IPS-18a (cell line): ENCODE results near the gene PLXNA2.

ENCODE experiments used
- H3K27ac ChIP-seq: one replicate; pipeline ENCODE4 v1.5.1; 2013; ENCODE audit warnings: low read length
- H3K27me3 ChIP-seq: one replicate; pipeline ENCODE4 v1.6.1; 2013; ENCODE audit warnings: mild to moderate bottlenecking, low read length; ENCODE audit not compliant: control insufficient read depth, insufficient read depth
- H3K36me3 ChIP-seq: one replicate; pipeline ENCODE4 v1.6.1; 2013; ENCODE audit warnings: low read depth, low read length; ENCODE audit not compliant: control insufficient read depth
- H3K4me1 ChIP-seq: one replicate; pipeline ENCODE4 v1.6.1; 2013; ENCODE audit warnings: low read depth, low read length; ENCODE audit not compliant: control insufficient read depth
- H3K4me3 ChIP-seq: one replicate; pipeline ENCODE4 v1.5.1; 2013; ENCODE audit warnings: low read length
- H3K9ac ChIP-seq: one replicate; pipeline ENCODE4 v1.6.1; 2013; ENCODE audit warnings: mild to moderate bottlenecking, low read length, moderate library complexity
- H3K9me3 ChIP-seq: one replicate; pipeline ENCODE4 v1.6.1; 2013; ENCODE audit warnings: low read depth, low read length; ENCODE audit not compliant: control insufficient read depth

Gene PLXNA2

DNA sequence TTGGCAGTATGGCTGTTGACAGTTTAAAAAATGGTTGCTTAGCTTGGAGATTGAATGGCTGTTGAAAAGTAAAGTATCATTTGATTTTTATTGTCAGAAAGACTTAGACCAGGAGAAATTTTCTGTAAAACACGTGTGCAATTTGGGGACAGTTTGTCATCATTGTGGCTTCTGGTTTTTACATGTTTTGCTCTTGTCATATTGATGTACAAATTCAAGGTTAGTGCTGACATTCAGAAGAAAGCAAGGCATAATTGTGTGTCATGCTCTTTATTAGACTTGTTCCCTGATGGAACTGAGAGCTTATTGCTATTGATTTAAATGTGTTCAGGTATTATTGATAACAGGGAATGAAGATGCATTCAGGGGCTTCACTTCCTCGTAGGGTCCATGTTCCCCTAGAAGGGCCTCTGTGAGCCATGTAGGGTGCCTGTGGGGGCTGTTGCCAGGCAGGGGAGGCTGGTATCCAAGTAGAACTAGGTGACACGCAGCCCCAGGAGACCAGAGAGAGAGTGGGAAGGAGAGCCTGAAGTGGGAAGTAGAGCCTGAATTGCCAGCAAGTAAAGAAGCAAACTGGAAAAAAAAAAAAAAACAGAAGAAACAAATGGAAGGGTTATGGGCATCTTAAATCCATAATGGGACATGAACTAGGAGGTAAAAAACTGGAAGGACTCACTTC, 32.7 kb upstream of the PLXNA2 start:
- H3K9ac ChIP-seq = no peak overlapping the region
- H3K36me3 ChIP-seq = no peaks in the 10 kb centered on the region
- no peak overlapping the region for H3K27ac ChIP-seq
- H3K4me1 ChIP-seq = peaks cover 18% of the 10 kb centered on the region
- no peaks in the 10 kb centered on the region for H3K27me3 ChIP-seq
- H3K4me3 ChIP-seq = no peak overlapping the region
- H3K9me3 ChIP-seq = no peaks in the 10 kb centered on the region

DNA sequence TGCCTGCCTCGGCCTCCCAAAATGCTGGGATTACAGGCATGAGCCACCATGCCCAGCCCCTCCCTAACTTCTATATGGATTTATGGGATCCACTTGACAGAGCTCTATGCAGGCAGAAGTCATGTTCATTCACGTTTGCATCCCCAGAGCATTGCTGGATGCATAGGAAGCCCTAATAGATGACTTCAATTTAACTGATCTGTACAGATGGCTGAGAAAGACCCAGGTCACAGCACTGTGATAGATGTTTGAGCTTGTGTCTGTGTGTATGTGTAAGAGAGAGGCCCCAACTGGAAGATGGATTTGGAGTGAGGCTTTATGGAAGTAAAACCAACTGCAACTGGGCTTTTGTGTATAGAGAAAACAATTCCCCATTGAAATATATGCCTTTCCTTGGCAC, 30.9 kb upstream of the PLXNA2 start:
- Histone ChIP-seq H3K9ac (no peak overlapping the region), H3K4me1 (peaks cover 27% of the 10 kb centered on the region), H3K27ac (no peak overlapping the region), H3K9me3 (no peaks in the 10 kb centered on the region), H3K36me3 (no peaks in the 10 kb centered on the region), H3K27me3 (no peaks in the 10 kb centered on the region), H3K4me3 (no peak overlapping the region)

DNA sequence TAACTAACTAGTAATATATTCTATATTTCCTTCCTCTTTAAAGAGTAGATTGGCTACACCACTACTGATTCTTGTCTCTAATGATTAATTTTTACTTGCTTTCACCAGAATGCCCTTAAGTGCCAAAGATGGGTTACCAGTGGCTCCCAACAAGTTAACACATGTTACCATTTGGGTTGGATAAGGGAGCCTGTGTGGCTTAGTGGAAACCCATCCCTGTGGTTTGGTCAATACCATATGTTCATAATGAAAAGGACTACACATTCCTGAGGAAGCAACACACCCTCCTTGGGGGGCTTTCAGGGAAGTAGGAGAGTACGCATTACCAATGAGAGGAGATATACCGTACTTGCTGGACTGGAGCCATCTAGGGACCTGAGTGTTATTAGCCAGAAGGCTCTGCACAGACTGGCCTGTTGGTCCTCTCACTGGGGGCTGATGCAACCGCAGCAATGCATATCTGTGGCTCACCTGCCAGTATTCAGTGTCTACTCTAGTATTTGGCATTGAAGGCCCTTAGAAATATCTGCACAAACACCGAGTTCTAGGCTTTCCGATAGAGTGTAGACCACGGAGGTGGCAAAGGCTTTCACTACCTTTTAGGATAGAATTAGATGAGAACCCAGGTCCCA, 29.3 kb upstream of the PLXNA2 start:
- peaks cover 4% of the 10 kb centered on the region for H3K27me3 ChIP-seq
- H3K27ac ChIP-seq = no peak overlapping the region

DNA sequence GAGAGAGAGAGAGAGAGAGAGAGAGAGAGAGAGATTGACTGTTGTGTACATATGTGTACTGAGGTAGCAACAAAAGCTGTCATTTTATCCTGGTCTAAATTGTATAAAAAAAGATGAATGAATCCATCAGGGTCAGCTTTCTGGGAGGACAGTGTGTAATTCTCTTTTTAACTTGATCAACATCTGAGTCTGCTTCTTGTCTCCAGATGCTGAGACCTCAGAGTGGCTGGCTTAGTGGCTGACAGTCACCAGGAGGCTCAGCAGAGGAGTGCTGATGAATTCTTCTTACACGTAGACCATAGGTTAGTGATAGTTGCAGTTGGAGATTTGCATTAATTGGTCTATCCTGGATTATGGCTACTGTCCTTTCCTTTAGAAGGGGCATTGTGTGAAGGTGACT, 28.5 kb upstream of the PLXNA2 start:
- H3K9me3 ChIP-seq = no peaks in the 10 kb centered on the region
- H3K9ac ChIP-seq = no peak overlapping the region
- H3K36me3 ChIP-seq = no peaks in the 10 kb centered on the region
- peaks cover 18% of the 10 kb centered on the region for H3K4me1 ChIP-seq
- no peak overlapping the region for H3K4me3 ChIP-seq
- peaks cover 4% of the 10 kb centered on the region for H3K27me3 ChIP-seq
- H3K27ac ChIP-seq = no peak overlapping the region

More for the DNA sequence above, 29.3 kb upstream of the PLXNA2 start:
- Histone ChIP-seq H3K4me3 (no peak overlapping the region), H3K36me3 (no peaks in the 10 kb centered on the region), H3K4me1 (peaks cover 18% of the 10 kb centered on the region), H3K9me3 (no peaks in the 10 kb centered on the region), H3K9ac (no peak overlapping the region)

DNA sequence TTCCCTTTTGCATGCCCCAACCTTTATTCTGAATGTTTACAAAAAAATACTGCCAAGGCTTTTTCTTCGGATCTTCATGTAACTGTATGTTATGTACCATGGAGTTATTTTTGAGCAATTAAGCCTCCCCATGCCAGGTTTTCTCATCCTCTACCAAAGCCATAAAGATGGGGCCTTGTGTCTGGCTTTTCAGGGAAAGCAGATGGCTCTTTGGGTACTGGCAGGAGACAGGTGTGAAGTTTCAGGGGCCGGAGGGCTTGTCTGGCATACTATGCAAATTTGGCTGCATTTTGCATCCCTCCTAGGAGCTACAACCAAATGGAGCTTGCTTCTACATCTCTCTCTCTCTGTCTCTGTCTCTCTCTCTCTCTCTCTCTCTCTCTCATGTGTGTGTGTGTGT, 28.1 kb upstream of the PLXNA2 start:
- Histone ChIP-seq H3K27me3 (peaks cover 4% of the 10 kb centered on the region), H3K4me1 (peaks cover 21% of the 10 kb centered on the region), H3K4me3 (no peak overlapping the region), H3K27ac (no peak overlapping the region), H3K36me3 (no peaks in the 10 kb centered on the region), H3K9me3 (no peaks in the 10 kb centered on the region), H3K9ac (no peak overlapping the region)

DNA sequence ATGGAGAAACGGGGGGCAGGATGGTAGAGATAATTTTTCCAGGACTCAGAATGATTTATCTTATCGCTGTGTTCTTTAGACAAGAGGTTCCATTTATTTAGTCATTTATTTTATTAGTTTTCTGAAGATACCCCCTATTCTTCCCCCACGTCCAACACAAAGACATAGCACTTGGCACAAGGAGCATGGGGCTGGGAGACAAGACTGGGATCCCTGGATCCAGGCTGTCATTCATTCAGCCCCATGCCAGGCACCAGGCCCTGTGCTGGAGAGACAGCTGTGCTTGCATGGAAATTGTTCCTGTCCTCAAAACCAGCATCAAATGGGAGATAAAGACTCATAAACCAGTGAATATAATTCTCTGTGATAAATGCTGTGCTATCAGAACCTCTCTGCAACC, 27.1 kb upstream of the PLXNA2 start:
- H3K9me3 ChIP-seq = no peaks in the 10 kb centered on the region
- peaks cover 4% of the 10 kb centered on the region for H3K27me3 ChIP-seq
- no peak overlapping the region for H3K9ac ChIP-seq
- peaks cover 21% of the 10 kb centered on the region for H3K4me1 ChIP-seq
- H3K36me3 ChIP-seq = no peaks in the 10 kb centered on the region
- no peak overlapping the region for H3K4me3 ChIP-seq
- no peak overlapping the region for H3K27ac ChIP-seq

DNA sequence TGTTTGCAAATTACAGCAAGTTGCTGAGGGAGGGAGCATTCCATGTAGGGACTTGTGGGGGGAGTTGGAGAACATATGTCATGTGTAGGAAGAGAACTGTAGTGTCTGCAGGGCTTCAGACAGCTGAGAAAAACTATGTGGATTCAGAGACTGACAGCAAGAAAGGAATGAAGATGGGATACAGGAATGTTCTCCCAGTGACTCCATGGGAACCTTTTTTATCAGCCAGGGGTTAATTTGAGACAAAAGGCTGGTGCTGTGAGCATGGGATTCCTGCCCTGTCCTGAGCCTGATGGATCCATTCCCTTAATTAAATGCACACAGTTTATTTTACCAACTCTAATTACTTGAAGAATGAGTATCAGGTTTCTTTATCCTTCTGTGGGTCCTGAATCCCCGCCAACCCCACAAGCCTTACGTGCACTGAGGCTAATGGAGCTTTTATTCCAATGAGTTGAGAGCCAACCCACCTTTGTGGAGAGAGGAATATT, 26.5 kb upstream of the PLXNA2 start:
- no peak overlapping the region for H3K9ac ChIP-seq
- H3K9me3 ChIP-seq = no peaks in the 10 kb centered on the region
- H3K27ac ChIP-seq = no peak overlapping the region
- no peaks in the 10 kb centered on the region for H3K36me3 ChIP-seq
- peaks cover 21% of the 10 kb centered on the region for H3K4me1 ChIP-seq
- H3K27me3 ChIP-seq = peaks cover 4% of the 10 kb centered on the region
- H3K4me3 ChIP-seq = no peak overlapping the region

DNA sequence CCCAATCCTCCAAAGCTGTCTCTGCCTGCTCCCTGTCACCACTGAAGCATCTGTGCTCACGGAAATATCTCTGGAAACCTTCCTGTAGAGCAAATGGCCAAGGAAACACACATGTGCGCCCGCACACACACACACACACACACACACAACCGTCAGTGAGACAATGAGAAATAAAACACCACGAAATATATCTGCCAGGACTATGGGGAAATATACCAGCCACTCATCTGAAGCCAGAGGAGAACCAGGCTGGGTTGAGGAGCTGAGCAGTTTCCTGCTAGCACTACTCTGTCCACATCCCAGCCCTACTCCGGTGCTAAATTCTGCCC, 25.1 kb upstream of the PLXNA2 start:
- H3K27ac ChIP-seq = no peak overlapping the region
- no peak overlapping the region for H3K9ac ChIP-seq
- no peaks in the 10 kb centered on the region for H3K9me3 ChIP-seq
- H3K4me3 ChIP-seq = no peak overlapping the region
- no peaks in the 10 kb centered on the region for H3K36me3 ChIP-seq
- peaks cover 4% of the 10 kb centered on the region for H3K27me3 ChIP-seq
- peaks cover 21% of the 10 kb centered on the region for H3K4me1 ChIP-seq

DNA sequence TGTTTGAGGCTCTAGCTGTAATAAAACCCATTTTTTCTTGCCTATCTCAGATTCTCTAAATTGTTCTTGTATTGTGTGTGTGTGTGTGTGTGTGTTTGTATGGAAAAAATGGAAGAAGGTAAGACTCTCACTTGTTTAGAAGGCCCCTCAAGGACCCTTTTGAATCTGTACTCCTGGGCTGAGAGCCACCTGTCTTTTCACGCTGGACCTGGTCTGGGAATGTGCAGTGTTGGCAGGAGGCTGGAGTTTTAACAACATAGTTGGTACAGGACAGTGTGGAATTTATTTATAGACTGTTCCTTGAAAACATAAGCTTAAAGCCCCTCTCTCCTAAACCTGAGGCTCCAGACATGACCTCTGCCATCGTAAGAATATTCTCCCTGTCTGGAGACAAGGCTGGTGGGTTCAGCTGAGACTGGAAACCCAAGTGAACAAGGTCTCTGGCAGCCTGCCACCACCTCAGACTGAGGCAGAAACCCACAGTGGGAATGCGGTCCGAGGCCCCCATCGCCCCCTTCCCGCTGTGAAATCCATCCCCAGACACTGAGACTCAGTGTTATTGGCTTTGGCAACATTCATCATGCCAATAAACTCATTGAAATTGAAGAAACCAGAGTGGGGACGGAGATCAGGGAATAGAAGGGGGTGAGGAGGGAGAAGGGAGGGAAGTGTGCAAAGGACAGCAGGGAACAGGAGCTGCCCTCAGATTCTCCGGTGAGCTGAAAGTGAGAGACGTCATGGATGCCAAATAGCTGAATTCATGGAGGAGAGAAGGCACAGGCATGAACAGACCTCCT, 24.6 kb upstream of the PLXNA2 start:
- peaks cover 21% of the 10 kb centered on the region for H3K4me1 ChIP-seq
- H3K9me3 ChIP-seq = no peaks in the 10 kb centered on the region
- H3K27ac ChIP-seq = no peak overlapping the region
- no peak overlapping the region for H3K9ac ChIP-seq
- H3K4me3 ChIP-seq = no peak overlapping the region
- H3K27me3 ChIP-seq = peaks cover 4% of the 10 kb centered on the region
- no peaks in the 10 kb centered on the region for H3K36me3 ChIP-seq

DNA sequence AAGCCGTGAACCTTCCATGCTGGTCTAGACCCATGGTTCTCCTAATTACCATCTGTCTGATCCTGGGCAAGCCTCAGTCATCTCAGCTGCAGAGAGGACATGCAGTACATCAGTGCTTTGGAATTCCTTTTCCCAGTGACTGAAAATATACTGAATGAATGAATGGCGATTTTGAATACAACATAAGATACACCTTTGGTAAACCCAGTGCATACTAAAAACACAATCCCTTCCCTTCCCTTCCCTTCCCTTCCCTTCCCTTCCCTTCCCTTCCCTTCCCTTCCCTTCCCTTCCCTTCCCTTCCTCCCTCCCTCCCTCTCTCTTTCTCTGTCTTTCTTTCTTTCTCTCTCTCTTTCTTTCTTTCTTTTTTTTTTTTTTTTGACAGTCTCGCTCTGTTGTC, 21.3 kb upstream of the PLXNA2 start:
- no peaks in the 10 kb centered on the region for H3K36me3 ChIP-seq
- no peak overlapping the region for H3K4me3 ChIP-seq
- peaks cover 12% of the 10 kb centered on the region for H3K4me1 ChIP-seq
- no peaks in the 10 kb centered on the region for H3K9me3 ChIP-seq
- no peak overlapping the region for H3K27ac ChIP-seq
- H3K27me3 ChIP-seq = peaks cover 4% of the 10 kb centered on the region
- H3K9ac ChIP-seq = no peak overlapping the region

DNA sequence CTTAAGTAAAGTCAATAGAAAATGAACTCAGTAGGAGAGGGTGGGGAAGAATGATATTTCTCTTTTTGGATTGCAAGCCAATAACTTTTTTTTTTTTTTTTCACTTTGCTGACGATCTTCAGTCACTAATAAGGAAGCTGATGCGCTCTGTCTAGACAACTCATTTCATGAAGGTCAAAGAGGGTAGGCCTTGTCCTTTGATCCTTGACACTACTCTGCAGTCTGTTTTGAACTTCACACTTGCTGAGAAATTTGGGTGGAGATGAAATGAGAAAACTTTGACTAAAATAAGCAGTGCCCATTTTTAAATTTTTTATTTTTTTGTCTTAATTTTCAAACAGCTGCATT, 20.9 kb upstream of the PLXNA2 start:
- Histone ChIP-seq H3K27ac (no peak overlapping the region), H3K4me3 (no peak overlapping the region), H3K9ac (no peak overlapping the region), H3K27me3 (peaks cover 4% of the 10 kb centered on the region), H3K36me3 (no peaks in the 10 kb centered on the region), H3K4me1 (peaks cover 8% of the 10 kb centered on the region), H3K9me3 (no peaks in the 10 kb centered on the region)
